Measurements from ENCODE around the gene ATG3. TPM values are rescaled to one million over a fixed set of nuclear protein-coding genes. Genes with fewer than 3 reads are reported as not detected.

The ATG3 gene
- total and polyA plus RNA-seq, 2 of the 8 experiments (the other 6 are each of a cell fraction or from before 2014, with no cell fraction given): 27.3 to 55.3 TPM

DNA sequence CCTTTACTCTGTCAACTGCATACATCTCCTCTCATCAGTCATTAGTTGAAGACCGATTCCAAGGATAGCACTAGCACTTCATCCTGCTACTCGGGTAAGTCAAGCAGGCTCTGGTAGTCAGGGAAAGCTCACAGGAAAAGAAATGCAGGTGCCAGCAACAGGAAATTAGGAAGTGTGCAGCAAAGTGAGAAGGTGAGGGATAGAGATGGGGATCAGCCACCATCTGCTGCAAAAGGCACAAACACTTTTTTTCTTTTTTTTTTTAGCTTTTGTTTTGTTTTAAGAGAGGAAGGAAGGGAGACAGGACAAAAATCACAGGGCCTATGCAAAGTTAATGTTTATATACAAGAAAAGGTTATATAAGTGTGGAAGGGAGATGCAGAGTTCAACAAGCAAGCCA lies 53.5 kb downstream of the ATG3 start:
- no peak overlapping the region for H3K18ac ChIP-seq (ENCODE audit: extremely low read depth, low read length)
- H3K4ac ChIP-seq (replicated peaks; ENCODE audit: insufficient read length, low read depth, low read length): no peak overlapping the region
- no peak overlapping the region for H3K23ac ChIP-seq (ENCODE audit: insufficient read length)
- no peaks in the 10 kb centered on the region for H3K79me2 ChIP-seq (ENCODE audit: control insufficient read depth in 1 of 2, insufficient read depth in 2 of 2, low read length in 2 of 2)
- no peak overlapping the region for H2BK5ac ChIP-seq (ENCODE audit: low read depth, low read length)
- no peak overlapping the region for H2BK120ac ChIP-seq (replicated peaks; ENCODE audit: low read depth, low read length)
- H2BK15ac ChIP-seq (ENCODE audit: low read length): no peak overlapping the region
- no peak overlapping the region for H4K91ac ChIP-seq (replicated peaks; ENCODE audit: insufficient read length, low read length)
- H3K23me2 ChIP-seq (ENCODE audit: low read depth, low read length): no peaks in the 10 kb centered on the region
- H2BK20ac ChIP-seq (ENCODE audit: low read length): no peak overlapping the region
- 95% methylated on average over 2 of the region's 2 CpGs; no CpG with 5 or more reads in 1 of the 2 experiments for WGBS, 2 experiments (ENCODE audit: extremely low coverage in 1 of 2, insufficient coverage in 1 of 2, insufficient read length in 1 of 2, insufficient replicate concordance in 2 of 2, low coverage in 1 of 2, low lambda C conversion rate in 2 of 2, missing lambda C conversion rate in 1 of 2)
- DNase-seq (ENCODE audit: low read depth in 1 of 2, low spot score in 2 of 2) (no peak), FAIRE-seq (no peak)
- no peak overlapping the region for H3K4me3 ChIP-seq (ENCODE audit: extremely low read depth in 1 of 4, insufficient read depth in 2 of 4, low read depth in 3 of 4, low read length in 4 of 4)
- H3K36me3 ChIP-seq (ENCODE audit: control insufficient read depth in 2 of 4, insufficient read depth in 4 of 4, low read length in 3 of 4): no peaks in the 10 kb centered on the region; a peak in 2 of 8 replicates
- H3K14ac ChIP-seq (ENCODE audit: insufficient read length): no peak overlapping the region
- ChIA-PET CTCF (ENCODE audit: partially characterized antibody) (interaction anchor here (1.4 kb wide), 2 partner anchors 12 to 44 kb away, joined by 3 read pairs; no protein-coding TSS in a partner anchor), POLR2A (ENCODE audit: partially characterized antibody) (no interaction called here)
- no peak overlapping the region for H4K5ac ChIP-seq (ENCODE audit: insufficient read length, low read depth, low read length)
- H3K9me3 ChIP-seq (ENCODE audit: insufficient read depth in 2 of 2, low read depth in 1 of 2, low read length in 1 of 2): peaks cover 9 to 16% of the 10 kb centered on the region in 2 experiments
- H3K79me1 ChIP-seq (ENCODE audit: low read depth, low read length): no peaks in the 10 kb centered on the region
- H2BK12ac ChIP-seq (ENCODE audit: low read depth, low read length): no peak overlapping the region
- H3K27ac ChIP-seq (ENCODE audit: low read depth, low read length): no peak overlapping the region
- H4K20me1 ChIP-seq (replicated peaks in 1 of 2; ENCODE audit: control insufficient read depth in 1 of 2, insufficient read depth in 2 of 2, low read length in 2 of 2): no peaks in the 10 kb centered on the region
- no peak overlapping the region for H3K9ac ChIP-seq (replicated peaks in 1 of 4; ENCODE audit: extremely low read depth in 1 of 4, low read depth in 3 of 4, low read length in 3 of 4)
- no peak overlapping the region for H3K4me2 ChIP-seq (ENCODE audit: insufficient read depth in 1 of 2, low read depth in 2 of 2, low read length in 2 of 2)
- H3K27me3 ChIP-seq (replicated peaks in 1 of 4; ENCODE audit: control insufficient read depth in 3 of 4, extremely low read depth in 1 of 4, insufficient read depth in 3 of 4, low read length in 3 of 4): peaks cover 0 to 1% (median 0%) of the 10 kb centered on the region in 4 experiments; a peak in 1 of 7 replicates
- no peak overlapping the region for H2AFZ ChIP-seq (ENCODE audit: low read length)
- H3K56ac ChIP-seq (replicated peaks; ENCODE audit: insufficient read length, low read depth, low read length): no peak overlapping the region
- no peak overlapping the region for H4K8ac ChIP-seq (ENCODE audit: extremely low read depth, insufficient read depth, low read length)
- H3K4me1 ChIP-seq (replicated peaks in 1 of 4; ENCODE audit: control insufficient read depth in 3 of 4, insufficient read depth in 4 of 4, low read length in 3 of 4): no peaks in the 10 kb centered on the region
- H2AK5ac ChIP-seq (ENCODE audit: low read depth, low read length): no peak overlapping the region
- no peak for TF ChIP-seq SP4 (IDR thresholded peaks at IDR 0.05; ENCODE audit: low read length)
- TF ChIP-seq PHF8 (conservative IDR thresholded peaks at IDR 0.05; ENCODE audit: low read depth, low read length): no peak
- no peak for TF ChIP-seq SIX5 (IDR thresholded peaks at IDR 0.05; ENCODE audit: low read depth, low read length)
- TF ChIP-seq CHD2 (IDR thresholded peaks at IDR 0.05; ENCODE audit: low read length): no peak
- no peak for TF ChIP-seq E2F6 (IDR thresholded peaks at IDR 0.05)
- TF ChIP-seq CTBP2 (IDR thresholded peaks at IDR 0.05; ENCODE audit: borderline replicate concordance, insufficient read depth, insufficient read length, low read length): no peak
- no peak for TF ChIP-seq SRF (IDR thresholded peaks at IDR 0.05; ENCODE audit: low read depth, low read length)
- no peak for TF ChIP-seq MAFK (IDR thresholded peaks at IDR 0.05; ENCODE audit: low read depth, low read length)
- no peak for TF ChIP-seq FOSL1 (IDR thresholded peaks at IDR 0.05; ENCODE audit: insufficient read depth, low read depth, low read length)
- TF ChIP-seq SP2 (IDR thresholded peaks at IDR 0.05; ENCODE audit: low read length): no peak
- TF ChIP-seq, protein P1, sequence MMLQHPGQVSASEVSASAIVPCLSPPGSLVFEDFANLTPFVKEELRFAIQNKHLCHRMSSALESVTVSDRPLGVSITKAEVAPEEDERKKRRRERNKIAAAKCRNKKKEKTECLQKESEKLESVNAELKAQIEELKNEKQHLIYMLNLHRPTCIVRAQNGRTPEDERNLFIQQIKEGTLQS (IDR thresholded peaks at IDR 0.05; ENCODE audit: insufficient read depth, low read depth, low read length): no peak
- no peak for TF ChIP-seq TAF7 (optimal IDR thresholded peaks at IDR 0.05; ENCODE audit: borderline replicate concordance, low read depth, low read length)
- no peak for TF ChIP-seq SIRT6 (IDR thresholded peaks at IDR 0.05; ENCODE audit: low read length)
- TF ChIP-seq ZNF274 (IDR thresholded peaks at IDR 0.05; ENCODE audit: borderline replicate concordance, extremely low read depth, low read length): no peak
